COR-L47 (cell line): ENCODE measurements around the gene TFAP2A.

Experiments used
- DNase-seq: peaks from one replicate; lab custom pipeline; 2025; lab: John Stamatoyannopoulos, UW

The TFAP2A gene

GRCh38 chr6:10382728-10383330, 32.0 kb downstream of the TFAP2A start:
- DNase-seq: peak; percentile 49

- peak; percentile 69 for DNase-seq
These were observed 32.6 kb downstream of the TFAP2A start for GRCh38 chr6:10382322-10382721.

DNA sequence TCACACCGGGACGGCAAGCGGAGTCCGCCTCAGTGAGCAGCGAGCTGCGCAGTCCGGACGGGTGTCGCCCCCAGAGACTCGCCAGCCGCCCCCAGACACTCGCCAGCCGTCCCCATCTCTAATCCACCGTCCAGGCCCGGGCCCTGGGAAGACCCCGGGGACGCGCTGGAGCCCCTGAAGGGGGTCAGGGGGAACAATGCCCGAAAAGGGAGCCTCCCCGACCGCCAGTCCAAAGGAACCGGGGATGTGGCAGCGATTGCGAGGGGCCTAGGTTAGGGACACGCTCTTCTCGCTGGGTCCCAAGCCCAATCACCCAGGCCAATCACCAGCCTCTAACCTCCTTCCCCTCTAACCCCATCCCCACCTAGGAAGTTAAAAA, 33.1 kb downstream of the TFAP2A start:
- no peak for DNase-seq

DNA sequence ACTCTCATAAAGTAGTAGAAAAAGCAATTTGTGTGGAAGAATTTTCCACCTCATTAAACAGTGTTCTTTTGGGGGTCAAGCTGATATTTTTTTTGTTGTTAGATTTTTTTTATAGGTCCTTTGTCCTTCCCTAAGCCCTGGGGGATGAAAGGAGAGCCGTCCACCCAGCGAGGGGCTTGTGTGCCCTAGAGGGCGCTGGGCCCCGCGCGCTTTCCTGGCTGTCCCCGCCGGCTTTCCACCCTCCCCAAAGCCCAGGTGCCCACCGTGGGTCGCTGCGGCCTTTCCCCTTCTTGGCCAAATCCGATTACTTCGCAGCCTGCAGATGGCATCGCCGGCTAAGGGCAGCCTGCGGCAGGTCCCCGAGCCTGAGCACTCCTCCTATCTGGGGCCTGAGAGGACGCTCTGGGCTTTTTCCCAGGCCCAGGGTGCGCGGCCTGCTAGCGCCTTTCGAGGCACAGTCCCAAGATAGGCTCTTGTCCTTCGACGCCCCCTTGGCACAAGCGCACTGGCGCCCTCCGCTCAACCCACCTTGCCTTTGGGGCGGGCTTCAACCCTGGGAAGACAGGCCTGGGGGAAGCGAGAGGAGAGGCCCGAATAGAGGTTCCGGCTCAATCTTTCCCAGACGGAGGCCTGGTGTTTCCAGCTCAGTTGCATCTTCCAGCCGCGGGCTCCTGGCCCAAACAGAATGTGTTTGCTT, 33.6 kb downstream of the TFAP2A start:
- DNase-seq: no peak

GRCh38 chr6:10375391-10375969, 39.4 kb downstream of the TFAP2A start:
- DNase-seq: no peak

- DNase-seq: no peak
These were observed 41.1 kb downstream of the TFAP2A start for GRCh38 chr6:10373642-10374359.

DNA sequence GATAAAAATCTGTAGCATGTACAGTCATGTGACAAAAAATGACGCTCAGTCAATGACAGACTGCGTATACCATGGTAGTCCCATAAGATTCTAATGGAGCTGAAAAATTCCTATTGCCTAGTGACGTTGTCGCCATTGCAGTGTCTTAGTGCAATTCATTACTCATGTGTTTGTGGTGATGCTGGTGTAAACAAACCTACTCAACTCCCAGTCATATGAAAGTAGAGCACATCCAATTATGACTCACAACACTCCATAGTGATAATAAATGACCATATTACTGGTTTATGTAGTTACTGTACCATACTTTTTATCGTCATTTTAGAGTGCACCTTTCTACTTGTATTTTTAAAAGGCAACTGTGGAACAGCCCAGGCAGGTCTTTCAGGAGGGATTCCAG, 45.0 kb downstream of the TFAP2A start:
- DNase-seq: no peak

DNA sequence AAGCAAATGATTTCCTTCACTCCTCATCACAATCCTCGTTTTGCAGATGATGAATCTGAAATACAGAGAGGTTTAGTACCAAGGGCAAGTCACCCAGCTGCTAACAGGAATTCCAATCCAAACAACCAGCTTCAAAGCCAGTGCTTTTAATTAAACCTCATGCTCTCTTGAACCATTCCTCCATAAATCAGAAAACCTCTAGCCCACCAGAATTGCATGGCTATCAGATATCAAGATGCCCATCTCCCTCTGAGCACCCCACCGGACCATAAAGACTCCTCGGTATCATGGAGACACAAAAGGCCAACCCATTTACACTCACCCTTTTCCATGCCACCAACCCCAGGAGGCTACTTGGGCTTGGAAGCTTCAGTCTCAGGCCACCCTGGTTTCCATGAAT, 46.0 kb downstream of the TFAP2A start:
- DNase-seq: no peak

- DNase-seq: no peak
These were observed 51.0 kb downstream of the TFAP2A start for GRCh38 chr6:10363911-10364310.

- no peak for DNase-seq
These were observed 52.6 kb downstream of the TFAP2A start for GRCh38 chr6:10362300-10362699.

- no peak for DNase-seq
These were observed 53.4 kb downstream of the TFAP2A start for GRCh38 chr6:10361428-10361827.

DNA sequence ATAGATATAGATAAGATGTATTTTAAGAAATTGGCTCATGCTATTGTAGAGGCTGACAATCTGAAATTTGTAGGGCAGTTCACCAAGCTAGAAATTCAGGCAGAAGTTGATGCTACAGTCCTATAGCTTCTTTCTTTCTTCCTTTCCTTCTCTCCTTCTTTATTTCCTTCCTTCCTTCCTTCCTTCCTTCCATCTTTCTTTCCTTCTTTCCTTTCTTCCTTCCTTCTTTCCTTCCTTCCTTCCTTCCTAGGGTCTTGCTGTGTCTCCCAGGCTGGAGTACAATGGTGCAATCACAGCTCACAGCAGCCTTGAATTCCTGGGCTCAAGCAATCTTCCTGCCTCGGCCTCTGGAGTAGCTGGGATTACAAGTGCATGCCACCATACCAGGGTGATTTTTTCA, 55.3 kb downstream of the TFAP2A start:
- DNase-seq: no peak

- DNase-seq: no peak
These were observed 59.7 kb downstream of the TFAP2A start for GRCh38 chr6:10355115-10355702.

- no peak for DNase-seq
These were observed 63.1 kb downstream of the TFAP2A start for GRCh38 chr6:10351791-10352190.

- no peak for DNase-seq
These were observed 64.2 kb downstream of the TFAP2A start for GRCh38 chr6:10350720-10351119.

DNA sequence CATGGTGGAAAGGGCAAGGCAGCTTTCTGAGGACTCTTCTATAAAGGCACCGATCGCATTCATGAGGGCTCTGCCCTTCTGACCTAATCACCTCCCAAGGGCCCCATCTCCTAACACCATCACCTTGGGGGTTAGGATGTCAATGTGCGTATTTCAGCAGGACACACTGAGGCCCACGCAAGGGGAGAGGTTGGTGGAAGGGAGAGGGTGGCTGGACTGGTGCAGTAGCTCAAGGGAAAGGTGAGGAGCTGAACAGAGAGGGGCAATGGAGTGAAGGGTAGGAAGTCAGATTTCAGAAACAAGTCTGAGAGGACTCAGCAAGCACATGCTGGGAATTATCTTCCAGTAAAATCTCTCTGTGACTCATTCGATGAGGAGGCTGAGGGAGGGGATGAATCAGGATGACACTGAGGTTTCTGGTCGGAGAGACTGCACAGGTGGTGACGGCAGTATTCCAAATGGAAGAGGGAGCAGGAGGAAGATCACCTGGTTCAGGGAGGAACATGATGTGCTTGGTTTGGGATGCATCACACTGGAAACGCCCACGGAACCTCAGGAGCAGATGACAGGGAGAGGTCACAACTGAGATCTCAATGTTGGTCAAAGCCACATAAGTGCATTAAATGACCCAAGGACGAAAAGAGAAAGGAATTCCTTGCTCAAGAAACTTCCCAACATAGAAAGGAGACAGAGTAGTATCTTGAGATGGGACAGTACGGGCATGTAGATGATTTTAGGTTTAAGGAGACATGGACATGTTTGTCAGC, 67.1 kb downstream of the TFAP2A start:
- DNase-seq: no peak
